Transverse colon (tissue), 4 donors: Measurements from ENCODE around the gene MS4A6E. TPM values are rescaled to one million over a fixed set of nuclear protein-coding genes. Genes with fewer than 3 reads are reported as not detected.

Experiments
- DNase-seq: peaks from one replicate; pipeline ENCODE4 v3.0.0-alpha.2; 2019
- H3K27ac ChIP-seq, 4 donors: fragments of 200-600 bp; sonication (generic); 2 replicates each; pipeline ENCODE4 v1.5.1; 2016 to 2018; ENCODE audit warnings: inconsistent platforms in 4 of 4
- H3K27me3 ChIP-seq: fragments of 200-600 bp; sonication (generic); 2 replicates; pipeline ENCODE4 v1.5.1; 2017; ENCODE audit warnings: inconsistent platforms
- H3K36me3 ChIP-seq, 4 donors: fragments of 200-600 bp; sonication (generic); 2 replicates each; pipeline ENCODE4 v1.5.1; 2017 to 2019; ENCODE audit warnings: inconsistent platforms in 4 of 4
- H3K4me1 ChIP-seq, 4 donors: fragments of 200-600 bp; sonication (generic); 2 replicates each; pipeline ENCODE4 v1.5.1; 2017 to 2020; ENCODE audit warnings: inconsistent platforms in 4 of 4
- H3K4me3 ChIP-seq, 4 donors: fragments of 200-600 bp; sonication (generic); 1 replicate in 1 of 4; 2 replicates in 3 of 4; pipeline versions ENCODE4 v1.5.1 to v1.6.1; 2017 to 2019; ENCODE audit warnings: inconsistent platforms in 4 of 4
- H3K9me3 ChIP-seq, 2 donors: fragments of 200-600 bp; sonication (generic); 2 replicates each; pipeline ENCODE4 v1.5.1; 2017 to 2019; ENCODE audit warnings: inconsistent platforms in 2 of 2
- EP300 ChIP-seq: sonication (generic); formaldehyde crosslinking; IDR thresholded peaks from one replicate; pipeline ENCODE4 v1.6.1; 2017; ENCODE audit warnings: antibody characterized with exemption, low read depth
- POLR2A ChIP-seq: fragments of 450-650 bp; IDR thresholded peaks from one replicate; pipeline ENCODE4 v1.6.1; 2016; ENCODE audit warnings: antibody characterized with exemption, mild to moderate bottlenecking, moderate library complexity
- POLR2AphosphoS5 ChIP-seq, 3 donors: sonication (generic); formaldehyde crosslinking; IDR thresholded peaks; one replicate each; pipeline ENCODE4 v1.6.1; 2016; ENCODE audit warnings: antibody characterized with exemption in 3 of 3
- WGBS, 2 donors: methylation state at CpG; one replicate each; pipeline ENCODE4 v1.1.5; 2018; ENCODE audit warnings: low coverage in 1 of 2; 5-methylcytosine and 5-hydroxymethylcytosine counted together
- in situ Hi-C, 4 donors: fragments of 200-750 bp; cut with MboI; loops; one replicate each; pipeline versions ENCODE4 v1.15.0 to v1.15.1; 2017; ENCODE audit warnings: low sequenced_read_pairs in 3 of 4, low pct_ligation_motif_present in 1 of 4, low pct_unique_long_range_greater_than_20kb in 1 of 4
- intact Hi-C: fragments of 100-400 bp; cut with DNase I; formaldehyde crosslinking; loops from one replicate; pipeline ENCODE4 v1.15.1; 2023; ENCODE audit warnings: low total_unique reads
- total RNA-seq, 4 donors: library from RNA; depleted of rRNA; stranded (reverse); fragments of >200 nt; gene quantifications; one replicate each; pipeline ENCODE4 v1.1.0, GENCODE V29; 2016
- TF ChIP-seq, protein P1 (sequence below), 5 experiments: fragments of 200-600 bp in 3 of 5; fragments of 450-650 bp in 2 of 5; sonication (generic) in 3 of 5; IDR thresholded peaks; 1 replicate in 2 of 5; 2 replicates in 3 of 5; pipeline ENCODE4 v1.5.1; 2016 to 2017; ENCODE audit warnings: antibody characterized with exemption in 5 of 5, inconsistent platforms in 3 of 5, mild to moderate bottlenecking in 2 of 5, moderate library complexity in 1 of 5

MS4A6E gene
- total RNA-seq, 4 donors from 2014 or later: not detected

GRCh38 chr11:60305906-60306619, 21.0 kb upstream of the MS4A6E start:
- H3K4me1 ChIP-seq: no peaks in the 10 kb centered on the region

GRCh38 chr11:60307507-60308195, 19.4 kb upstream of the MS4A6E start:
- Histone ChIP-seq H3K27ac (no peak overlapping the region), H3K4me1 (no peaks in the 10 kb centered on the region), H3K36me3 (no peaks in the 10 kb centered on the region), H3K9me3 (no peaks in the 10 kb centered on the region), H3K27me3 (no peaks in the 10 kb centered on the region), H3K4me3 (no peak overlapping the region)
- no peak for TF ChIP-seq POLR2A
- TF ChIP-seq EP300: no peak
- TF ChIP-seq POLR2AphosphoS5 (IDR thresholded peaks at IDR 0.05): no peak
- TF ChIP-seq, protein P1, sequence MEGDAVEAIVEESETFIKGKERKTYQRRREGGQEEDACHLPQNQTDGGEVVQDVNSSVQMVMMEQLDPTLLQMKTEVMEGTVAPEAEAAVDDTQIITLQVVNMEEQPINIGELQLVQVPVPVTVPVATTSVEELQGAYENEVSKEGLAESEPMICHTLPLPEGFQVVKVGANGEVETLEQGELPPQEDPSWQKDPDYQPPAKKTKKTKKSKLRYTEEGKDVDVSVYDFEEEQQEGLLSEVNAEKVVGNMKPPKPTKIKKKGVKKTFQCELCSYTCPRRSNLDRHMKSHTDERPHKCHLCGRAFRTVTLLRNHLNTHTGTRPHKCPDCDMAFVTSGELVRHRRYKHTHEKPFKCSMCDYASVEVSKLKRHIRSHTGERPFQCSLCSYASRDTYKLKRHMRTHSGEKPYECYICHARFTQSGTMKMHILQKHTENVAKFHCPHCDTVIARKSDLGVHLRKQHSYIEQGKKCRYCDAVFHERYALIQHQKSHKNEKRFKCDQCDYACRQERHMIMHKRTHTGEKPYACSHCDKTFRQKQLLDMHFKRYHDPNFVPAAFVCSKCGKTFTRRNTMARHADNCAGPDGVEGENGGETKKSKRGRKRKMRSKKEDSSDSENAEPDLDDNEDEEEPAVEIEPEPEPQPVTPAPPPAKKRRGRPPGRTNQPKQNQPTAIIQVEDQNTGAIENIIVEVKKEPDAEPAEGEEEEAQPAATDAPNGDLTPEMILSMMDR (IDR thresholded peaks at IDR 0.05): no peak
- 74 to 76% methylated on average over 3 of the region's 3 CpGs for WGBS, 2 donors
- DNase-seq: no peak
- intact Hi-C loops: no loop called here
- in situ Hi-C loops: no loop called here

More at GRCh38 chr11:60305906-60306619, 21.0 kb upstream of the MS4A6E start:
- Histone ChIP-seq H3K4me3 (no peak overlapping the region), H3K27me3 (no peaks in the 10 kb centered on the region), H3K27ac (no peak overlapping the region), H3K36me3 (no peaks in the 10 kb centered on the region), H3K9me3 (no peaks in the 10 kb centered on the region)
- 78 to 88% methylated on average over 3 of the region's 3 CpGs for WGBS, 2 donors
- in situ Hi-C loops (no loop called here), intact Hi-C loops (no loop called here)
- TF ChIP-seq, protein P1 (IDR thresholded peaks at IDR 0.05): no peak
- TF ChIP-seq POLR2A: no peak
- TF ChIP-seq EP300: no peak
- TF ChIP-seq POLR2AphosphoS5 (IDR thresholded peaks at IDR 0.05): no peak
- DNase-seq: no peak

- peak; percentile 27 for DNase-seq
- TF ChIP-seq POLR2AphosphoS5 (IDR thresholded peaks at IDR 0.05): no peak
- peak; percentile 19 for TF ChIP-seq EP300
- 55 to 71% methylated on average over 3 to 5 of the region's 5 CpGs for WGBS, 2 donors
- Histone ChIP-seq H3K9me3 (no peaks in the 10 kb centered on the region), H3K4me3 (no peak overlapping the region), H3K27ac (peak overlapping the region in 2 of 4 donors; percentile 6 to 18), H3K27me3 (no peaks in the 10 kb centered on the region), H3K36me3 (no peaks in the 10 kb centered on the region), H3K4me1 (no peaks in the 10 kb centered on the region)
- in situ Hi-C loops: no loop called here
- intact Hi-C loops: no loop called here
Observed at GRCh38 chr11:60310407-60310998, 16.6 kb upstream of the MS4A6E start.

- intact Hi-C loops (no loop called here), in situ Hi-C loops (no loop called here)
- no peak for DNase-seq
- WGBS, 2 donors: 37 to 59% methylated on average over 2 of the region's 2 CpGs
- Histone ChIP-seq H3K4me1 (no peaks in the 10 kb centered on the region), H3K36me3 (no peaks in the 10 kb centered on the region), H3K4me3 (no peak overlapping the region), H3K9me3 (peaks cover 0 to 2% of the 10 kb centered on the region in 2 donors), H3K27ac (peak overlapping the region in 1 of 4 donors; percentile 22), H3K27me3 (no peaks in the 10 kb centered on the region)
- no peak for TF ChIP-seq POLR2A
- TF ChIP-seq POLR2AphosphoS5 (IDR thresholded peaks at IDR 0.05): no peak
- TF ChIP-seq EP300: no peak
- TF ChIP-seq, protein P1 (IDR thresholded peaks at IDR 0.05): no peak
Observed at GRCh38 chr11:60314635-60315321, 12.3 kb upstream of the MS4A6E start.
